ENCODE results near the gene PYGO1. TPM values are rescaled to one million over a fixed set of nuclear protein-coding genes. Genes with fewer than 3 reads are reported as not detected.

Gene PYGO1
- total RNA-seq, 1 experiment from 2014 or later = 0.83 TPM

- H2AFZ ChIP-seq (ENCODE audit: low read length) = no peak overlapping the region
- H2BK5ac ChIP-seq (ENCODE audit: insufficient read length, low read length) = no peak overlapping the region
- H3K27me3 Mint-ChIP-seq (ENCODE audit: low read depth) = peaks cover 4% of the 10 kb centered on the region
- H3T11ph ChIP-seq (ENCODE audit: low read length) = no peak overlapping the region
- no peak overlapping the region for H3K4ac ChIP-seq (ENCODE audit: low read depth, low read length)
- H3K23me2 ChIP-seq (ENCODE audit: insufficient read length, low read depth, low read length, poor library complexity, severe bottlenecking) = no peaks in the 10 kb centered on the region
- no peak overlapping the region for H3K9ac ChIP-seq (ENCODE audit: extremely low read depth, insufficient read length, low read length)
- no peak overlapping the region for H4K91ac ChIP-seq (ENCODE audit: insufficient read length, low read depth, low read length)
- H3K27ac ChIP-seq (ENCODE audit: insufficient read length, low read depth, low read length) = no peak overlapping the region
- no CpG with 5 or more reads among the region's 4 CpGs for WGBS (ENCODE audit: extremely low coverage, insufficient read length, low lambda C conversion rate)
- no peak overlapping the region for H3K18ac ChIP-seq (ENCODE audit: insufficient read length, low read depth, low read length)
- no peak overlapping the region for H4K8ac ChIP-seq (replicated peaks; ENCODE audit: insufficient read length, low read depth, low read length)
- H3K9me3 ChIP-seq (ENCODE audit: control insufficient read depth, low read depth, low read length) = no peaks in the 10 kb centered on the region
- no peak overlapping the region for H3K56ac ChIP-seq (ENCODE audit: insufficient read length, low read depth, low read length)
- no peak overlapping the region for H2BK20ac ChIP-seq (ENCODE audit: low read depth, low read length, poor library complexity, severe bottlenecking)
- H3K27ac Mint-ChIP-seq = no peak overlapping the region; a peak in 1 of 7 replicates
- no peak overlapping the region for H3K4me3 Mint-ChIP-seq
- no peak overlapping the region for H2BK120ac ChIP-seq (ENCODE audit: low read depth, low read length, poor library complexity, severe bottlenecking)
- H3K4me2 ChIP-seq (ENCODE audit: insufficient read depth, insufficient read length, low read length) = no peak overlapping the region
- peaks cover 2 to 8% of the 10 kb centered on the region in 2 experiments; a peak in 2 of 4 replicates for H3K4me1 Mint-ChIP-seq
- H4K20me1 ChIP-seq (ENCODE audit: control insufficient read depth, insufficient read depth, insufficient read length) = no peaks in the 10 kb centered on the region
- H3K14ac ChIP-seq (ENCODE audit: insufficient read depth, low read length) = no peak overlapping the region
- H3K36me3 Mint-ChIP-seq (ENCODE audit: insufficient read depth in 1 of 3, low read depth in 3 of 3) = no peaks in the 10 kb centered on the region
- no peaks in the 10 kb centered on the region; a peak in 1 of 5 replicates for H3K9me3 Mint-ChIP-seq
- TF ChIP-seq CTCF (conservative IDR thresholded peaks at IDR 0.05) = no peak
- H2AK5ac ChIP-seq (ENCODE audit: insufficient read length, low read length) = no peak overlapping the region
- no peak overlapping the region for H2BK15ac ChIP-seq (ENCODE audit: low read depth, low read length)
- no peak for DNase-seq
- H3K23ac ChIP-seq (ENCODE audit: insufficient read length, low read depth, low read length) = no peak overlapping the region
- no peaks in the 10 kb centered on the region; the same call in 1 of the 2 replicates for H3K4me1 ChIP-seq (ENCODE audit: insufficient read depth, low read length)
- H3K27me3 ChIP-seq (ENCODE audit: insufficient read depth, low read length) = no peaks in the 10 kb centered on the region
- no peaks in the 10 kb centered on the region for H3K79me1 ChIP-seq (ENCODE audit: insufficient read depth, low read depth, low read length, poor library complexity, severe bottlenecking)
- H2BK12ac ChIP-seq (ENCODE audit: insufficient read length, low read depth, low read length) = no peak overlapping the region
- H4K5ac ChIP-seq (ENCODE audit: insufficient read length, low read depth, low read length) = no peak overlapping the region
- H3K79me2 ChIP-seq (ENCODE audit: insufficient read depth, low read length) = no peaks in the 10 kb centered on the region
These were observed 72.7 kb downstream of the PYGO1 start for GRCh38 chr15:55515491-55515890.
